GM10847 (cell line): ENCODE data around the gene LGALS12.

Experiments
- POLR2A ChIP-seq: IDR thresholded peaks from 2 replicates; pipeline ENCODE4 v1.6.1; 2011; ENCODE audit not compliant: insufficient read length; ENCODE audit errors: extremely low read depth

The LGALS12 gene

DNA sequence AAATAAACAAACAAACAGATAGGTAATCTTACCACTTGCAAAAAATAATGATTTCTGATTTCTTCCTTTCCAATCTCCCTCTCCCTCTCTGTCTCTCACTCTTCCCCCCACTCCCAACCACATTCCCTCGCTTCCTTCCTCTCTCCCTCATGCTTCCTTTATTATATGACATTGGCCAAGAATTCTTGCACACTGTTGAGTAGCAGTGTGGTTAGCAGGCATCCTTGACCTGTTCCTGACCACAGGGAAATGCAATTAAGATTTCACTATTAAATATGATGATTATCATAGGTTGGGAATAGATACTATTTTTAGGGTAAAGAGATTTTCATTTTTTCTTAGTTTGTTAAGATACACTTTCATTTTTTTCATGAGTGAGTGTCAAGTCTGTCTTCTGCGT is 16.0 kb downstream of the LGALS12 start:
- TF ChIP-seq POLR2A, result no peak

DNA sequence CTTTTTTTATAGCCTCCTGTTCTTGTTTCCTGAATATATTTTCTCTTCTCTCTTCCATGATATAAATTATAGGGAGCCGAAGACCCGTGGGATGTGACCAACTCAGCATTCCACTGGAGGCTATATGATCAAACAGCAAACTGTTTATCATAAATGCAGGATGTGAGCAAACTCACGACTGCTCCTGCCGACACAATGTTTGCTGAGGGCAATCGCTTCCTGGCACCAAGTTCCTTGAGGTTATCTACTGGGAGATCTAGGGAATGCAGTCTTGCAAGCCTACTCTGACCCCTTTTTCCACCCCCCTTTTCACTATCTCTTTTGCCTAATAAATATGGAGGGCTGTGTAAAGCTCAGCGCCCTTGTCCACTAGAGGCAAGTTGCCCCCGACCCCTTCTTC is 17.3 kb downstream of the LGALS12 start:
- TF ChIP-seq POLR2A, result no peak

DNA sequence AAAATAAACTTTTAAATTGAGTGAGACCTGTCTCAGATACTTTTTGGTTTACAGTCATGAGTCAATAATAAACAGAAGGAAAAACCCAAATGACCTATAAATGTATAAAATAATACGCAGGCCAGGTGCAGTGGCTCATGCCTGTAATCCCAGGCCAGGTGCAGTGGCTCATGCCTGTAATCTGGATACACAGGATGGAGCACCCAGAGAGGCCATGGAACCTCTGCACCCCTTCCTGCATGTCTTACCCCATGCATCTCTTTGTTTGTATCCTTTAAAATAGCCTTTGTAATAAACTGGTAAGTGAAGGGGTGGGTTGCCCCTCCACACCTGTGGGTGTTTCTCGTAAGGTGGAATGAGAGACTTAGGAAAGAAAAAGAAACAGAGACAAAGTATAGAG is 21.8 kb downstream of the LGALS12 start:
- no peak for TF ChIP-seq POLR2A

DNA sequence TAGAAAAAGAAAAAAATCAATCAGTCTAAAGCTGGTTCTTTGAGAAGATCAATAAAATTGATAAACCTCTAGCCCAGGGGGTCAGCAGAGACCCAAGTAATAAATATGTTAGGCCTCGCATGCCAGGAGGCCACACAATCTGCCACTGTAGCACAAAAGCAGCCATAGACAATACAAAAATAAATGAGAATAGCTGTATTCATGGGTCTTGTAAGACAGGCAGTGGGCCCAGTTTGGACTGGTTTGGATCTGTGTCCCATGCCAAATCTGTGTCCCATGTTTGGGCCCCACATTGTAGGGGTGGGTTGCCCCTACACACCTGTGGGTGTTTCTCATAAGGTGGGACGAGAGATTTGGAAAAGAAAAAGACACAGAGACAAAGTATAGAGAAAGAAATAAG is 24.1 kb downstream of the LGALS12 start:
- no peak for TF ChIP-seq POLR2A

DNA sequence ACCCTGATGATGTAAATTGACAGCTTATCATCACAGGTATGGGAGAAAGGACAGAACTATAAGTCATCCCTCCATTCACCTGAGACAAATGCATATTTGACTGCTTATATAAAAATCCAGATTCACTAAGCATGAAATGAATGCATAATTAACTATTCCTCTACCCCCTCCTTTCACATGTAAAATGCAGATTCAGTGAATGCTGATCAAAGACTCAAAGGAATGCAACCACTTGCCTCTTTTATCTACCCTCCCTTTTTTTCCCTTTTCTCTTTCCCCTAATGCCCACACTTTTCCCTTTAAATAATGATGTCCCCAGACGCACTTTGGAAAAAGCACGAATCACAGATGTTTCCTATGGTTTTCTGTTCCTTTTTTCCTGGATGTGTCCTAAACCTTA is 26.2 kb downstream of the LGALS12 start:
- no peak for TF ChIP-seq POLR2A

DNA sequence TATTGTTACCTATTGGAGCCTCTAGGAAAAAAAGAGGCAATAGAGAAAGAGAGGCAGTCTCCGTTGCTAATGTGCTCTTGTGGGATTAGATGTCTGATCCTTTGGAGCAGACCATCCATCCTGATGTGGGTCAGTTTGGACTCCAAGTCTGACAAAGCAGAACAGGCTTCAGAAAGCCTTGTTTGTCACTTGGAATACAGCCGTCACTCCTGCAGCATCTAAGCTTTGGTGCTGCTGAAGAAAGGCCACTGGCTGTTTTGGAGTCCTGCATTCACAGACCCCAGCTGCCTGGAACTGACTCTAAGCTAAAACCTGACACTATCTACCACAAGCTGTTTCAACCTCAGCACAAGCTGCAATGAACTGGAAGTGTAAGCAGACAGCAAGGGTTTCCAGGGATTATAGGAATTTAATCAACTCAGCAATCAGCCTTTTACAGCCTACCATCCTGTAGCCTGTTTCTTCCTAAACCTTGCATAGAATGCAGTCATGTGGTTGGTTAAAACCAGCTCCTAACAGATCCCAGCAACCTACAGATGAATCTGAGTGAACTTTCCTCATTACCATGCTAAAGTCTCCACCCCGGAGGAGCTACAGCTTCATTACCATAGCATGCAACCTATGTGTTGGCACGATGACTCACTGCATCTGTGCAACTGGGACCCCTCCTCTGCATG is 27.1 kb downstream of the LGALS12 start:
- TF ChIP-seq POLR2A, result no peak

DNA sequence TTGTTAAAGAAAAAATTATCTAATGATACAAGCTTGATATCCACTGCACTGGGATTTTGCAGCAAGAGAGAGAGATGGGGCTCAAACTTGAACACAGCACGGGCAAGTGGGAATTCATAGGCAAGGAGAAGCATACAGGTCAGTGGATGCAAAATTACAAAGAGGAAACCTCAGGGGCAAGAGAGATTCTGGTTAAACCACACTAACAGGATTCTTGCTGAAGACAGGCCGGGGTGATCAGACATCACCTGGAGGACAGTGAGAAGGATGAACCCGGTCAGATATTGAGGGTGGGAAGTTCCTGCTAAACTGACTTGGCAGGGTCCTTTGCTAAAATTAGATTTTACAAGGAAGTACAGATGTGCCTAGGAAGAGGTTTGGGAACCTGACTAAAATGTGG is 28.2 kb downstream of the LGALS12 start:
- TF ChIP-seq POLR2A, result no peak

DNA sequence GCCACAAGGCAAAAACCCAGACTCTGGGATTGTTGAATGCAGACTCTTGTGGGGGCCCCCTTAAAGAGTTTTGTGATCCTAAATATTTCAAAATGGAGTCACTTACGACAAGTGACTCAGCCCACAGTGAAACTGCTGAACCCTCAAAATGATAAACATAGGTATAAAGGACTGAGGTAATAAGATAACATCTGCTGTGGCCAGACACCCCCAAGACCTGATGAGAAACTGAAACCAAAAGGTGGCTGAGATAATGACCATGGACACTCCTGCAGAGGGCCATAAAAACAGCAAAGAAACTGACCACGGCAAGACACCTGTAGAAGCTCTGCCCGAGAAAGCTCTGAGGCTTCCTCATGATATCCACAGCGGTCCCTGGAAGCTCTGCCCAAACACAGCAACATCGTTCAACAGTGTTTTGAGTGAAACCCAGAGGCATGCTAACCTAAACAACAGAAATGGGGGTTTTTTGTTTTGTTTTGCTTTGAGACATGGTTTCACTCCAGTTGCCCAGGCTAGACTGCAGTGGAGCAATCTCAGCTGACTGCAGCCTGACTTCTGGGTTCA is 29.1 kb downstream of the LGALS12 start:
- no peak for TF ChIP-seq POLR2A

DNA sequence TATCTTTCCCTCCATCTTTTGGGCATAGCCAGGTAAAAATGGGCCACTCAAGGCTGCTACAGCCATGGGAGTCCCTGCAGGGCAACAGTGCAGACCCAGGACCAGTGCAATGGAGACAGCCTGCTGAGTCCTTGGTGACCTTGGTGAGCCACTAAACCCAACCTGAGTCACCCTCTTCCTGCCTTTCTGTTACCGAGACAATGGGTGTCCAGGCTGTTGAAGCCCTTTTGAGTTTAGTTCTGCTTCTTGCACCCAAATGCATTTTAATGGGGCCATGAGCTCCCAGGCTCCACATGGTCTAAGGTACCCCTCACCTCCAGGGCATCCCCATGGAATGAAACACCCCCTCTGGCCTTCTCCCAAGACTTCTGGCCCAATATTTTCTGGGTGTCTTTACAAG is 29.9 kb downstream of the LGALS12 start:
- TF ChIP-seq POLR2A, result no peak

DNA sequence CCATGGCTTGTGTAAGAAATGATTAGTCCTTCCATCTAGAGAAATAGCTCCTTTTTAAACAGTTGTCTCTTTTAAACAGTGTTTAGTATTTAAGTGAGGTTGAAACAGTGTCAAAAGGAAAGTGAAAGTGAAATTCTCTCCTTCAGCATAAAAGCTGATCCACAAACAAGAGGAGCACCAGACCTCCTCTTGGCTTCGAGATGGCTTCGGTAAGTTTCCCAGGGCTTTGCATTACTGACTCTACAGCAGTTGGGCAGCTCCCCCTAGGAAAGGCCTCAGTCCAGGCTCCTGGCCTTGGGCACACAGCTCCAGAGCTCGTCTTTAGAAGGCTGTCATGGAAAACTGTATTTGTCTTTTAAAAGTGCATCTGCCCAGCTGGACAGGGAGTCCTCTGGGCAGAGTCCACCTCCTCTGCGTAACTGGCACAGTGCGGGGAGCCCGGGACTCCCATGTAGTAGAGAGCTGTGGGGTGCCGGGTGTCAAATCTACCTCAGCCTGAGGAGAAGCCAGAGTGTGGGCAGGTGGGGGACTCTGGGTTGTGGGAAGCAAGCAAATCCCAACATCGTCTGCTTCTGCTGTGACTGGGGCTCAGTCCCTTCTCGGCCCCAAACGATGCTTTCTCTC is 30.9 kb downstream of the LGALS12 start, which contains the start of gene PLAAT4:
Gene PLAAT4, plus strand, starts transcription at position 140 of the 624 bp plus-strand sequence. Its CDS starts 61 bp downstream, at position 201.
- no peak for TF ChIP-seq POLR2A

DNA sequence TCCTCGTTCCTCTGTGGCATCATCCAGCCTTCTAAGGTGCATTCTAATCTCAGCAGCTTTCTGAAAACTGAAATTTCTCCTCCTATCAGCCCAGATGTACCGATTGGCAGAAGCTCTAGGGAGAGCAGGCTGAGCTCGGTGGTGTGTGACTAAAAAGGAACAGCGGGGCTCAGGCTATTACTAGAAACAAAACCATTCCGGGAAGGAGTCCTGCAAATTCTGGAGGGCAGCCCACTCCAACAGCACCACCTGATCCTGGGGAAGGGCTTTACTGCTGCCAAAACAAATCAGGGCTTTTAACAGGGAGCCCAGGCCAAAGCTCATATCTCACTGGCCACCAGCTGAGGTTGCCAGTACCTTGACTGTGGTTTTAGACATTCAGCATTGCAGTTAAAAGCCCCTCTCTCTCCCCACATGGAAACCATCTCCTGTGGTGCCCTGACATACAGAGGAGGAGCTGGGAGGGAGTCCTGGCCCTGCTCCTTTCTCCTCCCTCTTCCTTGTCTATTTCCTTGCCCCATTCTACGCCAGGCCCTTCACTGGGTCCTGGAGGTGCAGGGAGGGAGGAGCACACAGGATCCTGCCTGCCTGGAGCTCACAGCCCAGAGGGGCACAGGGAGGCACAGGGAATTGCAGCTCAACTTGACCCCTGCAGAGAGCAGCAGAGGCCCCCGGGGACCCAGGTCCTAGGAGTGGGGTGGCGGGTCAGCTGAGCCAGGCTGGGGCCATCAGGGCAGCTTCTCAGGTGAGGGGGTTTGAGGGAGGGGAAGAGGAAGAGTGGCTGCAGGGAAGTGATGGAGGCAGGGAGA is 31.6 kb downstream of the LGALS12 start:
- no peak for TF ChIP-seq POLR2A

DNA sequence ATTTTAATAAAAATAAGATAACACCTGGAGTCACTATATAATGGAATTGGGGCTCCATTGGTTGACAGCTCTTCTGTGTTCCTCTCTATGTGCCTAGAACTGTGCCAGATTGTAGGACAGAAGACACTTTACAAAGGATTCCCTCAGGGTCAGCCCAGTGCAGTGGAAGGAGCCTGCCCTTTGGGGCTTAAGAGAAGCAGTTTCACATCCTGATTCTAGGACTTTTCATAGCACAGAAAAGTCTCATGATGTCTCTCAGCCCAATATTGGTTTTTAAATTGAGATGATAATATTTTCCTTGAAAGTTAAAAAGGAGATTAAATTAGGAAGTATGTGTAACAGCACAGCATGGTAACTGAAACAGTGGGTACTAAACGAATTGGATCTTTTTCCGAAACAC is 37.8 kb downstream of the LGALS12 start:
- no peak for TF ChIP-seq POLR2A

DNA sequence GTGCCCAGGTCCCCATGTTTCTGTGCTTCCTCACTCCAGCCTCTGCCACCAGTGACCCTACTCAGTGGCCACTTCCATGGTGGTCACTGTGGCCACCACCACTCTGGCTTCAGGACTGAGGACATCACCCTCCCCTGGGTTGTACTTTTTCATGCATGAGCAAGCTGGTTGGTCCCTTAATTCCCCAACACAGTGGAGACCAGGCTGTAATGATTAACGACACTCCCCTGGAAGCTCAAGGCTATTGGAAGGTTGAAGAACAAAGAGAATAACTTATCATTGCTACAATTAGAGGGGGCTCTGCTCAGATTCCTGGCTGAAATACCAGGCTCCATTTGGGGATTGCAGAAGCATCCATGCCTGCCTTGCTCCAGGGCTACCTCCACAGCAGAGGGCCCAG is 41.2 kb downstream of the LGALS12 start:
- TF ChIP-seq POLR2A, result no peak

DNA sequence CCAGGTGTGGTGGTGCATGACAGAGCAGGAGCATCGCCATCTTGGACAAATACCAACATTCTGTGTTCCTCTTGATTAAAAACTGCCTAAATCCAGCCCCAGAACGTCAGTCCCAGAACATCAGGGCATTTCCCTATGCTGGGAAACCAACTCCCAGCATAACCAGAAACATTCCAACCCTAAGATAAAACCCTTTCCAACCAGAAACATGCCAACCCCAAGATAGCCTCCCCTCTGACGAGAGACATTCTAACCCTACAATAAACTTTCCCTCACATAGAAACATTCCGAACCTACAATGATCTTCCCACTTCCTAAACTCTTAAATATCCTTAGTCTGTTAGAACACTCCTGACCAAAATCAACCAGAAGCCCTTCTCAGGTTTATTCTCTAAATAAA is 42.3 kb downstream of the LGALS12 start:
- TF ChIP-seq POLR2A, result no peak

DNA sequence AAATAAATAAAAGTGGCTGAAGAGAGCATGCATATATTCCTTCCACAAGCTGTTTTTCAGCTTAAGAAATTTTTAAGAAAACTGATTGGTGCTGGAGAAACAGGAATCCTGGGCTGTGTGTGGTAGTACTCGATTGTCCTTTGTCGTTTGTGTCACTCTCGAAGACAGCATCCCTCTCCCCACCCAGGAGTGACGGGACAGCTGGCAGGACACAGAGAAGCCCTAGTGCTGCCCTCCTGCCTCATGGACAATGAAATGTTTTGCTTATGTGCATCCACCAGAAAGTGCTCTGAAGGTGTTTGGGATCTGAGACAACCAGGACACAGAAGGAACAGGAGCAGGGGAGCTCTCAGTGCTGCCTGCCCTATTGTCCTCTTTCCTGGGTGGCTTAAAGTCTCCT is 43.5 kb downstream of the LGALS12 start:
- TF ChIP-seq POLR2A, result no peak
